ENCODE measurements around the gene WASF3. TPM values are rescaled to one million over a fixed set of nuclear protein-coding genes. Genes with fewer than 3 reads are reported as not detected.

The WASF3 gene
- total RNA-seq, 4 donors from 2014 or later: 34.8 to 101 (median 49.3) TPM

GRCh38 chr13:26664286-26664685 is 106.8 kb downstream of the WASF3 start:
- no peak for TF ChIP-seq CTCF (IDR thresholded peaks at IDR 0.05; ENCODE audit: low read depth)

- TF ChIP-seq CTCF (IDR thresholded peaks at IDR 0.05; ENCODE audit: low read depth): no peak
Observed at GRCh38 chr13:26664876-26665275, 107.4 kb downstream of the WASF3 start.

- TF ChIP-seq CTCF (IDR thresholded peaks at IDR 0.05; ENCODE audit: low read depth): no peak
Observed at GRCh38 chr13:26668357-26669146, 111.1 kb downstream of the WASF3 start.

GRCh38 chr13:26673890-26674289 is 116.4 kb downstream of the WASF3 start:
- TF ChIP-seq CTCF (IDR thresholded peaks at IDR 0.05; ENCODE audit: low read depth): no peak

GRCh38 chr13:26677156-26677555 is 119.7 kb downstream of the WASF3 start:
- no peak for TF ChIP-seq CTCF (IDR thresholded peaks at IDR 0.05; ENCODE audit: low read depth)

- no peak for TF ChIP-seq CTCF (IDR thresholded peaks at IDR 0.05; ENCODE audit: low read depth)
Observed at GRCh38 chr13:26678330-26678729, 120.8 kb downstream of the WASF3 start.

GRCh38 chr13:26678796-26679195 is 121.3 kb downstream of the WASF3 start:
- no peak for TF ChIP-seq CTCF (IDR thresholded peaks at IDR 0.05; ENCODE audit: low read depth)
